Fibroblast of mammary gland (primary cell): ENCODE measurements around the gene NXPH3.

Experiments used
- DNase-seq: peaks from one replicate; pipeline ENCODE4 v3.0.0-alpha.2; 2010; ENCODE audit warnings: low read depth
- H3K4me3 ChIP-seq: 2 replicates; pipeline ENCODE4 v1.5.1; 2011; ENCODE audit warnings: low read depth, mild to moderate bottlenecking, low read length, moderate library complexity; ENCODE audit not compliant: control insufficient read depth
- CTCF ChIP-seq: conservative IDR thresholded peaks from 2 replicates; pipeline ENCODE4 v1.5.1; 2011; ENCODE audit warnings: low read depth, low read length, inconsistent platforms; ENCODE audit not compliant: control insufficient read depth, insufficient read depth

Gene NXPH3

GRCh38 chr17:49604314-49604869 is 28.7 kb downstream of the NXPH3 start:
- no peak for TF ChIP-seq CTCF
- no peak overlapping the region for H3K4me3 ChIP-seq
- no peak for DNase-seq

- DNase-seq = no peak
- no peak overlapping the region for H3K4me3 ChIP-seq
- no peak for TF ChIP-seq CTCF
Measured at GRCh38 chr17:49610883-49611584, 35.4 kb downstream of the NXPH3 start.

GRCh38 chr17:49612726-49613125 is 37.1 kb downstream of the NXPH3 start:
- DNase-seq = no peak
- no peak for TF ChIP-seq CTCF
- H3K4me3 ChIP-seq = no peak overlapping the region

GRCh38 chr17:49613182-49613800 is 37.6 kb downstream of the NXPH3 start:
- DNase-seq = no peak
- TF ChIP-seq CTCF = no peak

GRCh38 chr17:49616086-49616485 is 40.4 kb downstream of the NXPH3 start:
- H3K4me3 ChIP-seq = no peak overlapping the region
- peak; percentile 22 for DNase-seq
- TF ChIP-seq CTCF = peak; percentile 24

More at GRCh38 chr17:49613182-49613800, 37.6 kb downstream of the NXPH3 start:
- no peak overlapping the region for H3K4me3 ChIP-seq

GRCh38 chr17:49616601-49617131 is 41.0 kb downstream of the NXPH3 start:
- DNase-seq = peak; percentile 93
- H3K4me3 ChIP-seq = no peak overlapping the region
- no peak for TF ChIP-seq CTCF
